Type B pancreatic cell (in vitro differentiated cells): ENCODE data around the gene SYTL4. TPM values are rescaled to one million over a fixed set of nuclear protein-coding genes. Genes with fewer than 3 reads are reported as not detected.
A peak's percentile ranks its signal among the peaks of the same experiment; 100 is the strongest.

Experiments used
- DNase-seq: peaks from one replicate; pipeline ENCODE4 v3.0.0; 2021; ENCODE audit warnings: mixed read lengths; ENCODE audit not compliant: unreplicated experiment; ENCODE audit errors: extremely low spot score
- H3K27ac Mint-ChIP-seq: 2 replicates; pipeline ENCODE4 v1.8.0; 2021; ENCODE audit warnings: mild to moderate bottlenecking, mixed read lengths
- H3K27me3 Mint-ChIP-seq: 2 replicates; pipeline ENCODE4 v1.8.0; 2021; ENCODE audit warnings: mixed read lengths
- H3K36me3 Mint-ChIP-seq: 2 replicates; pipeline ENCODE4 v1.8.0; 2021; ENCODE audit warnings: mixed read lengths
- H3K4me1 Mint-ChIP-seq: one replicate; pipeline ENCODE4 v1.8.0; 2021; ENCODE audit warnings: mixed read lengths; ENCODE audit not compliant: unreplicated experiment
- H3K4me3 Mint-ChIP-seq: 2 replicates; pipeline ENCODE4 v1.8.0; 2021; ENCODE audit warnings: mild to moderate bottlenecking, mixed read lengths
- H3K9me3 Mint-ChIP-seq: 2 replicates; pipeline ENCODE4 v1.8.0; 2021; ENCODE audit warnings: mixed read lengths
- CTCF ChIP-seq: fragments of 200-600 bp; sonication (generic); conservative IDR thresholded peaks from 2 replicates; pipeline ENCODE4 v1.5.0; 2021; ENCODE audit warnings: antibody characterized with exemption, mild to moderate bottlenecking
- total RNA-seq: library from RNA; stranded (reverse); gene quantifications from 2 replicates; pipeline ENCODE4 v1.2.1, GENCODE V29; 2021; ENCODE audit warnings: low replicate concordance

Gene SYTL4
- total RNA-seq, 1 donor from 2014 or later, result 4.0 TPM

DNA sequence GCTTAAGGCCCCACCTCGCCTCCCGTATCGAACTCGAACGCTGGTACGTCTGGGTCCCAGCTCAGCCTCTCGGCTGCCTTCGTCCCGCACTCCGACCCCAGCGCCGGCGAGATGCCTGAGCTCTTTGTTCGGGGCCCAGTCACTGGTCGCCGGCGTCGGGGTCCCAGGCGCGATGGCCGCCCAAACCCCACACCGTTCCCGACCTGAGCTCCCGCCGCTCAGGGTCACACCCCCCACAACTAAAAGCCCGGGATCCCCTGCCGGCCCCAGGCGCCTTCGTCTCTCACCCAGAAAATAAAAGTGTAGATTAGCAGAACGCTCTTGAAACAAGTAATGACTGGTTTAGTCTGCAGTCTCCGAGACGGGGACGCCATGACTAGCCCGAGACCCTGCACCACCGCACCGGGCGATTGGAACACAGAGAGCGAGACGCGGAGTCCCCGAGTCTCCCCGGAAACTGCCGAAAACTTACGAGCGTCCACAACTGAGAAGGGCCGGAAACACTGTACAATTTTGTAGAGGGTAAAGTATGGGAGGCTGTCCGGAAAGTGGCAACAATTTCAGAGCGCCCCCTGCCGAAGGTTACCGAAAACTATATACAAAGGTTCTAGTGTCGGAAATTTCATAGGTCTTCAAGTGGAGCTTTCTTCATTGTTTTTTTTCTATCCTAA, 95.5 kb downstream of the SYTL4 start, which contains the start of gene TSPAN6:
TSS of gene TSPAN6 (minus strand) at position 486 of the 671 bp plus-strand sequence. CDS start at position 374, 112 bp downstream.
- DNase-seq, result peak; percentile 81
- Mint-ChIP-seq H3K9me3 (peaks cover 1% of the 10 kb centered on the region), H3K27me3 (no peaks in the 10 kb centered on the region), H3K27ac (peak within 1 kb of the TSS; percentile 95), H3K4me3 (peak within 1 kb of the TSS; percentile 98), H3K4me1 (peaks cover 1% of the 10 kb centered on the region), H3K36me3 (no peaks in the 10 kb centered on the region)
- peak; percentile 74 for TF ChIP-seq CTCF

DNA sequence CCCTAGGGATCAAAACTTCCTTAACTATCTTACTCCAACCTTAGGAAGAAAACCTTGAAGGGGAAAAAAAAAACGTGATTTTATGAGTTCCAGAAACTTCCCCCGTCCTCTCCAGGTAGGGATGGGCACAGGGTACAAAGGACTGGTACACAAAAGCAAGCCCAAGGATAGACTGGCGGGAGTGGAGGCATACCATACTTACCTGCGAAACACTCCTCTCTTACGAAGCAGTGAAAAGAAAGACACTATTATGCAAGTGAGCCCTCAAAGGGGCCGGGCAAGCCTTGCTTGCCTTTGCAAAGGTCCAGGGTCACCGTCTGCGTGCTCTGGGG, 96.0 kb downstream of the SYTL4 start:
- DNase-seq, result no peak
- H3K4me3 Mint-ChIP-seq, result peak overlapping the region; percentile 98
- H3K27me3 Mint-ChIP-seq, result no peaks in the 10 kb centered on the region
- no peaks in the 10 kb centered on the region for H3K36me3 Mint-ChIP-seq
- TF ChIP-seq CTCF, result no peak
- no peaks in the 10 kb centered on the region for H3K4me1 Mint-ChIP-seq
- no peaks in the 10 kb centered on the region for H3K9me3 Mint-ChIP-seq
- H3K27ac Mint-ChIP-seq, result peak overlapping the region; percentile 95

GRCh38 chrX:100635040-100635439, 96.9 kb downstream of the SYTL4 start:
- no peak for DNase-seq
- no peaks in the 10 kb centered on the region for H3K27me3 Mint-ChIP-seq
- H3K9me3 Mint-ChIP-seq, result no peaks in the 10 kb centered on the region
- H3K27ac Mint-ChIP-seq, result no peak overlapping the region
- peaks cover 6% of the 10 kb centered on the region for H3K36me3 Mint-ChIP-seq
- H3K4me3 Mint-ChIP-seq, result peak overlapping the region; percentile 98
- no peaks in the 10 kb centered on the region for H3K4me1 Mint-ChIP-seq
- no peak for TF ChIP-seq CTCF

DNA sequence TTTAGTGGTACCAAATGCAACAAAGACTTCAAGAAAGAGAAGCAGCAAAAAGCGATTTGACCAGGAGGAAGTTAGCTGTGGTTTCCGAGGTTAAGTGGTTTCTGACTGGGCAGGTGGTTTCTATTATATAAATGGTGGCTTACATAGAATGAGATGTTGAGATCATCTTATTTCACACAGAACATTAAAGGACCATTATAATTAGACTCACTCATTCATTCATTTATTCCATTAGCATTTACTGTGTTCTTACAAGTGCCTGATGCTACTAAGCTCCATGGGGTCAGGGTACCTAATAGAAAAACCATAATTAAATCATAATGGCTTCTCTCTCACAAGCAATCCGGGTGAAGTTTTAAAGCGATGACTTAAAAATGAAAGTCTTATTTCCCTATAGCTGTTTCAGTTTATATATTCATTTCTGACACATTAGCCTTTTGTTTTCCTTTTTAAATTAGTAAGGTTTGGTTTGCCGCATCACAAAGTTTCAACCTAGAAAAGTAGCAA, 105.9 kb downstream of the SYTL4 start:
- no peaks in the 10 kb centered on the region for H3K4me1 Mint-ChIP-seq
- H3K27ac Mint-ChIP-seq, result no peak overlapping the region
- no peaks in the 10 kb centered on the region for H3K27me3 Mint-ChIP-seq
- no peak for TF ChIP-seq CTCF
- H3K36me3 Mint-ChIP-seq, result peaks cover 9% of the 10 kb centered on the region
- no peak for DNase-seq
- no peak overlapping the region for H3K4me3 Mint-ChIP-seq
- no peaks in the 10 kb centered on the region for H3K9me3 Mint-ChIP-seq

Other genes with a start within 250 kb of the SYTL4 start
- gene TNMD, start 147.2 kb downstream of the SYTL4 start, total RNA-seq, result 1.1 and 2.3 TPM in 2 replicates
- gene TSPAN6, start 95.3 kb downstream of the SYTL4 start, total RNA-seq, result 99.3 and 140 TPM in 2 replicates
- 7.7 and 13.6 TPM in 2 replicates for gene SRPX2, start 87.9 kb downstream of the SYTL4 start, total RNA-seq
- gene CSTF2, start 88.3 kb upstream of the SYTL4 start, total RNA-seq, result 20.5 and 24.7 TPM in 2 replicates
- 0.70 and 1.2 TPM in 2 replicates for gene NOX1, start 142.2 kb upstream of the SYTL4 start, total RNA-seq
- 1.7 and 5.0 TPM in 2 replicates for gene XKRX, start 196.8 kb upstream of the SYTL4 start, total RNA-seq
- not detected in 2 replicates for gene ARL13A, start 237.6 kb upstream of the SYTL4 start, total RNA-seq